ENCODE data around the gene OR4D2.
"Not testable (repeated sequence)": the region's sequence is repeated elsewhere in the genome, so short reads cannot be mapped to it uniquely, and the experiment has no call there.

OR4D2 gene

GRCh38 chr17:58166682-58167081, at the start of gene OR4D2:
Gene OR4D2 (plus strand): TSS chr17:58166982. CDS start chr17:58169656, 2,674 bp downstream.
- no peak for ATAC-seq
- no peak for DNase-seq (ENCODE audit: low spot score in 2 of 2)
- H3K36me3 Mint-ChIP-seq: no peaks in the 10 kb centered on the region
- H3K27ac Mint-ChIP-seq: no peak within 1 kb of the TSS
- no peak within 1 kb of the TSS for H3K4me3 Mint-ChIP-seq
- H3K9me3 Mint-ChIP-seq: peaks cover 3% of the 10 kb centered on the region
- H3K4me1 Mint-ChIP-seq: peaks cover 23% of the 10 kb centered on the region

DNA sequence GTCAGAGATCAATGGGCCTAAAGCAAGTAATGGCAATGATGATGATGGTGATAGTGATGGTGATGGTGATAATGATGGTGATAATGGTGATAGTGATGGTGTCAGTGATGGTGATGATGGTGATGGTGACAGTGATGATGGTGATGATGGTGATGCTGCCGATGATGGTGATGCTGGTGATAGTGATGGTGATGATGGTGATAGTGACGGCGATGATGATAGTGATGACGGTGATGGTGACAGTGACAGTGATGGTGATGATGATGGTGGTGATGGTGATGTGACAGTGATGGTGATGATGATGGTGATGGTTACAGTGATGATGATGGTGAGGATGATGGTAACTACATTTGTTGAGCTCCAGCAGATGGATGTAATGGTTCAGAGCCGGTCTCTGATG, 49.4 kb upstream of the OR4D2 start:
- Mint-ChIP-seq H3K9me3 (no peaks in the 10 kb centered on the region), H3K36me3 (no peaks in the 10 kb centered on the region)

DNA sequence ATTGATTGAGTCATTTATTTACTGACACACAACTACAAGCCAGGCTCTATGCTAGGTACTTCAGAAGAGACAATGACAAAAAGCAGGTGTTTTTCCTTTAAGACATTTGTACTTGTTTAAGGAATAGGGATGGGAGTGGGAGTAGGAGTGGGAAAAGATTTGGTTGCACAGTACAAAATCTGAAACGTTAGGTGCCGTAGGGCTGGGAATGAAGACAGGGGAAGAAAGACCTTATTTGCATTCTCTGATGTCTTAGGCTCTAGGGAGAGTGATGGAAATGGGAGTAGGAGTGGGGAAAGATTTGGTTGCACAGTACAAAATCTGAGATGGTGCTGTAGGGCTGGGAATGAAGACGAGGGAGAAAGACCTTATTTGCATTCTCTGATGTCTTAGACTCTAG, 47.3 kb upstream of the OR4D2 start:
- peaks cover 5% of the 10 kb centered on the region for H3K4me1 Mint-ChIP-seq
- no peak overlapping the region for H3K4me3 Mint-ChIP-seq
- ATAC-seq (no peak), DNase-seq (ENCODE audit: low spot score in 2 of 2) (no peak)
- no peak overlapping the region for H3K27ac Mint-ChIP-seq
- no peaks in the 10 kb centered on the region for H3K9me3 Mint-ChIP-seq
- H3K36me3 Mint-ChIP-seq: no peaks in the 10 kb centered on the region

More for the DNA sequence above, 49.4 kb upstream of the OR4D2 start:
- DNase-seq (ENCODE audit: low spot score in 2 of 2): no peak
- H3K4me1 Mint-ChIP-seq: peaks cover 5% of the 10 kb centered on the region
- H3K4me3 Mint-ChIP-seq: no peak overlapping the region
- no peak overlapping the region for H3K27ac Mint-ChIP-seq
- no peak for ATAC-seq

GRCh38 chr17:58120195-58120822, 46.5 kb upstream of the OR4D2 start:
- no peak for DNase-seq (ENCODE audit: low spot score in 2 of 2)
- Mint-ChIP-seq H3K9me3 (no peaks in the 10 kb centered on the region), H3K4me1 (peaks cover 5% of the 10 kb centered on the region), H3K36me3 (no peaks in the 10 kb centered on the region), H3K4me3 (no peak overlapping the region), H3K27ac (no peak overlapping the region)
- no peak for ATAC-seq

- H3K27ac Mint-ChIP-seq: no peak overlapping the region
- DNase-seq (ENCODE audit: low spot score in 2 of 2) (no peak), ATAC-seq (no peak)
- no peaks in the 10 kb centered on the region for H3K9me3 Mint-ChIP-seq
- H3K4me3 Mint-ChIP-seq: no peak overlapping the region
- H3K4me1 Mint-ChIP-seq: peaks cover 5% of the 10 kb centered on the region
- no peaks in the 10 kb centered on the region for H3K36me3 Mint-ChIP-seq
These were observed 44.9 kb upstream of the OR4D2 start for GRCh38 chr17:58121925-58122324.

DNA sequence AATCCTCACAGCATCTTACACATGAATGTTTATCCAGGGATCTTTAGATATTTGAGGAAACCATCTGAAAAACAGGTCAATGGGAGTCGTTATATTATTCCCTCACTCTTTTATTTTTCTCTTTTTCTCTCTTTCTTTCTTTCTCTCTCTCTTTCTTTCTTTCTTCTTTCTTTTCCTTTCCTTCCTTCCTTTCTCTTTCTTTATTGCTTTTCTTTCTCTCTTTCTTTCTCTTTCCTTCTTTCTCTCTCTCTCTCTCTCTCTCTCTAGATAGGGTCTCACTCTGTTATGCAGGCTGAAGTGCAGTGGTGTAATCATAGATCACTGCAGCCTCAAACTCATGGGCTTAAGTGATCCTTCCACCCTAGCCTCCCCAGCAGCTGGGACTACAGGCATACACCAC, 38.9 kb upstream of the OR4D2 start:
- DNase-seq (ENCODE audit: low spot score in 2 of 2) (no peak), ATAC-seq (no peak)
- Mint-ChIP-seq H3K9me3 (no peaks in the 10 kb centered on the region), H3K27ac (no peak overlapping the region), H3K36me3 (no peaks in the 10 kb centered on the region), H3K4me3 (no peak overlapping the region), H3K4me1 (no peaks in the 10 kb centered on the region)

- H3K9me3 Mint-ChIP-seq; H3K27ac Mint-ChIP-seq; H3K4me3 Mint-ChIP-seq; H3K36me3 Mint-ChIP-seq; ATAC-seq; DNase-seq (ENCODE audit: low spot score in 2 of 2); H3K4me1 Mint-ChIP-seq: not testable (repeated sequence)
These were observed 34.1 kb upstream of the OR4D2 start for GRCh38 chr17:58132697-58133096.

DNA sequence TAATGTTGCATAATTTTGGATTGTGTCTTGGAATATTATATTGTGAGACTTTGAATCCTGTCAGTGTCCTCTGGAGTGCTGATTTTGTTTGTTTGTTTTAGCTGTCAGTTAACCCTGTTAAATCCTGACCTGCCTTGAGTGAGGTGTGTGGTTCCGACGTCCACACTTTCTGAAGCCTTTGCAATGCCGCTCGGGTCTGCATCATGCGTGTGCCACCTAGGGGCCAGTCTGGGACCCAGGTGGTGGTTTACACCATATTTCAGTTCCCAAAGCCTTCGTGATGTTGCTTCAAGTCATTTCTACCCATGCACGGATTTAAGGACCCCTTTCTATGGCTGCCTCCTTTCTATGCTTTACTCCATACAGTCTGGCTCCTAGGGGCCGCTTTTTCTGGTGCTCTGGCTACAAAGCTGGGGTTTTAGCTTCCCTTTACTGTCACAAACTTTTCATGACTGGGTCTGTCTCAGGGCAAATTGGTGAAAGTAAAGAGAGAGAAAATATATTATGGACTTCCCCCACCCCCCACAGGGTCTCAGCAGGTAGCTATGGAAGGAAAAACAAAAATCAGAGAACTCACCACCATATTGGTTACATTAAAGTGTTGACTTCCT, 30.0 kb upstream of the OR4D2 start:
- Mint-ChIP-seq H3K4me1 (no peaks in the 10 kb centered on the region), H3K27ac (no peak overlapping the region), H3K4me3 (no peak overlapping the region), H3K36me3 (no peaks in the 10 kb centered on the region), H3K9me3 (peaks cover 5% of the 10 kb centered on the region)
- no peak for DNase-seq (ENCODE audit: low spot score in 2 of 2)
- no peak for ATAC-seq

GRCh38 chr17:58141505-58141904, 25.3 kb upstream of the OR4D2 start:
- no peak overlapping the region for H3K27ac Mint-ChIP-seq
- no peak for DNase-seq (ENCODE audit: low spot score in 2 of 2)
- no peaks in the 10 kb centered on the region for H3K4me1 Mint-ChIP-seq
- H3K4me3 Mint-ChIP-seq: no peak overlapping the region
- H3K9me3 Mint-ChIP-seq: peaks cover 22% of the 10 kb centered on the region
- H3K36me3 Mint-ChIP-seq: no peaks in the 10 kb centered on the region
- no peak for ATAC-seq

GRCh38 chr17:58143335-58143734, 23.4 kb upstream of the OR4D2 start:
- not testable (repeated sequence) for DNase-seq (ENCODE audit: low spot score in 2 of 2); H3K36me3 Mint-ChIP-seq; H3K4me3 Mint-ChIP-seq; ATAC-seq; H3K27ac Mint-ChIP-seq; H3K4me1 Mint-ChIP-seq
- peaks cover 23% of the 10 kb centered on the region for H3K9me3 Mint-ChIP-seq

DNA sequence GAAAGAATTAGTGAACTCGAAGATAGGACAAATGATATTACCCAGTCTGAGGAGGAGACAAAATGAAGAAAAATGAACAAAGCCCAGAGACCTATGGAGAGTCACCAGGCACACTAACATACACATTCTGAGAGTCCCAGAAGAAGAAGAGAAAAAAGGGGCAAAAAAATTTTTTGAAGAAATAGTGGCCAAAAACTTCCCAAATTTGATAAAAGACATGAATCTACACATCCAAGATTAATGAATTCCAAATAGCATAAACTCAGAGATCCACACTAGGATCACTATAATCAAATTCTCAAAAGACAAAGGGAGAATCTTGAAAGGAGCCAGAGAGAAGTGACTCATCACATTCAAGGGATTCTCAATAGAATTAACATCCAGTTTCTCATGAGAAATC, 22.0 kb upstream of the OR4D2 start:
- no peak overlapping the region for H3K4me3 Mint-ChIP-seq
- no peak overlapping the region for H3K27ac Mint-ChIP-seq
- ATAC-seq (no peak), DNase-seq (ENCODE audit: low spot score in 2 of 2) (no peak)
- no peaks in the 10 kb centered on the region for H3K4me1 Mint-ChIP-seq
- H3K9me3 Mint-ChIP-seq: peaks cover 23% of the 10 kb centered on the region
- H3K36me3 Mint-ChIP-seq: no peaks in the 10 kb centered on the region

- Mint-ChIP-seq H3K27ac (no peak within 1 kb of the TSS), H3K4me3 (no peak within 1 kb of the TSS), H3K9me3 (peaks cover 23% of the 10 kb centered on the region), H3K4me1 (peaks cover 9% of the 10 kb centered on the region), H3K36me3 (no peaks in the 10 kb centered on the region)
- DNase-seq (ENCODE audit: low spot score in 2 of 2): no peak
- no peak for ATAC-seq
These were observed 18.8 kb upstream of the OR4D2 start, which contains the start of gene OR4D1 for GRCh38 chr17:58147930-58148434. Gene OR4D1 (plus strand): TSS chr17:58148384. CDS start chr17:58155154, 6,770 bp downstream.

DNA sequence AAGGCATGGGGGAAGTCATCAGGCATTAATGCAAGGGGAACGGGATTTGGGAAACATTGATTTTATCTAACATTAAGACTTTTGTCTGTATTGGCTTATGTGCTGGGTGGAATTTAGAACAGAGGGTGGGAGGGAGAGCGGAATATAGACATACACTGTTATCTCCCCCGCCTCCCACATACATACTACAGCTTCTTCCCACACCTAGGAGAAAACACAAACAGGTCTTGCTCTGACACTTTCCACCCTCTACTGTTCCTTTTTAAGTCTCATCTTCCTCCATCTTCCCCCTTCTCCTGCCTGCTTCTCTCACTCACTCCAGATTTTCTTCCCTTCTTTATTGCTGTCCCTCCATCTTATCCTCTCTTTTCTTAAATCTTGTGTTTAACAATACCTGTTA, 18.2 kb upstream of the OR4D2 start:
- Mint-ChIP-seq H3K27ac (no peak overlapping the region), H3K4me3 (no peak overlapping the region), H3K9me3 (peaks cover 23% of the 10 kb centered on the region), H3K36me3 (no peaks in the 10 kb centered on the region), H3K4me1 (peaks cover 15% of the 10 kb centered on the region)
- ATAC-seq (no peak), DNase-seq (ENCODE audit: low spot score in 2 of 2) (no peak)

- peaks cover 31% of the 10 kb centered on the region for H3K4me1 Mint-ChIP-seq
- H3K36me3 Mint-ChIP-seq: no peaks in the 10 kb centered on the region
- H3K9me3 Mint-ChIP-seq: peaks cover 11% of the 10 kb centered on the region
- ATAC-seq (no peak), DNase-seq (ENCODE audit: low spot score in 2 of 2) (no peak)
- H3K4me3 Mint-ChIP-seq: no peak overlapping the region
- no peak overlapping the region for H3K27ac Mint-ChIP-seq
These were observed 16.4 kb upstream of the OR4D2 start for GRCh38 chr17:58150394-58150793.

DNA sequence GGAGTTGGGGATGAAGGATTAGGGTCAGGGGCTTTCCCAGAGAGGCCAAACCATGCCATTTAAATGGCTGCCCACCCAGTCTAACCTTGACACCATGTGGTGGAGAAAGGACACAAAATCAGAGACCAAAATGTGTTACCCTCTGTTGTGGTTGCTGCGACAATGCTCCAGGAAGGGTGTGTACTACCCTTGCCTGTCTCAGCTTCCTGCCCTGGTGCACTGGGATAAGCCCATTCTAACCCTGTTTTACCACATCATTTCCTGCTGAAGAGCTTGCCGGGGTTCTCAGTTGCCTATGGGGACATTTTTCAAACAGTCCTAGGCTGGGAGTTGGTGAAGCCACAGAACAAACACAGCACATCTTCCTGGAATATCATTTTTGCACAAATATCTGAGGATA, 13.7 kb upstream of the OR4D2 start:
- peaks cover 55% of the 10 kb centered on the region for H3K4me1 Mint-ChIP-seq
- H3K9me3 Mint-ChIP-seq: no peaks in the 10 kb centered on the region
- ATAC-seq (peak; percentile 49), DNase-seq (ENCODE audit: low spot score in 2 of 2) (no peak)
- H3K4me3 Mint-ChIP-seq: peak overlapping the region; percentile 14
- H3K27ac Mint-ChIP-seq: peak overlapping the region; percentile 82
- H3K36me3 Mint-ChIP-seq: no peaks in the 10 kb centered on the region

GRCh38 chr17:58153671-58154070, 13.1 kb upstream of the OR4D2 start:
- H3K4me3 Mint-ChIP-seq: peak overlapping the region; percentile 14
- H3K27ac Mint-ChIP-seq: peak overlapping the region; percentile 82
- H3K9me3 Mint-ChIP-seq: no peaks in the 10 kb centered on the region
- peaks cover 55% of the 10 kb centered on the region for H3K4me1 Mint-ChIP-seq
- H3K36me3 Mint-ChIP-seq: no peaks in the 10 kb centered on the region
- ATAC-seq (no peak), DNase-seq (ENCODE audit: low spot score in 2 of 2) (no peak)
